ENCODE measurements around the gene PCCA.
"Not testable (repeated sequence)": the region's sequence is repeated elsewhere in the genome, so short reads cannot be mapped to it uniquely, and the experiment has no call there.

The PCCA gene

GRCh38 chr13:100197591-100198365 is 108.9 kb downstream of the PCCA start:
- no peak for DNase-seq

GRCh38 chr13:100203696-100204367 is 114.9 kb downstream of the PCCA start:
- no peak for DNase-seq

DNA sequence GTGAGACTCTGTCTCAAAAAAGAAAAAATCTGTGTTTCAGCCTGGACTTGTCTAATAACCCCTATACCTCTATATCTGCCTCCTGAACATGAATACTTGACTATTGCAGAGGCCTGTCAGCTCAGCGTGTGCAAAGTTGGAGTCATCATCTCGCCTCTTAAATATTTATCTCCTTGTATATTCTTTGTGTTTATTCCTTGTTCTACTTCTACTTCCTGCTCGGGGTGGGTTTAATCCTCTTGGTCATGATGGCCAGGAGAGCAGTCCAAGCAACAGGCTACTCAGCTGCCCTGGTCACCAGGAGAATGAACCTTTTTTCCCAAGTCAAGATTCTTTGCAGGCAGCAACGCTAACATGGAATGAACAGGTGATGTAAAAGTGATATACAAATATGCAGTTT is 119.1 kb downstream of the PCCA start:
- DNase-seq: no peak

DNA sequence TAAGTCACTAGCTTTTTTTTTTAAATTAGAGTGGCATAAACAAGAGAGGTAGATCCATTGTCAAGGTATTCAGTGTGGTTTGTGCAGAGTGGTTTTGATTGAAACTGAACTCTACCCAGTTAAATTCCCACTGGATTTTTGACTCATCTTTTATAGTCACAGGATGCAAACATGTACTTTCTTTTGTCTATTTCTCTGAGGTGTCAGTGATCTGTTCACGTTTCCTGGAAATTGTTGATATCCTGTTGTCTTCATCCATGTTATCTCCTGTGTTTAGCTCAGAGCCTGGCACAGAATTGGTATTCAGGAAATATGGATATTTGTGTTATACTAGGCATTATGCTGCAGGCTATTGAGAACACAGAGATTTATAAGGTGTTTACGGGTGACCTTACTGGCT is 119.7 kb downstream of the PCCA start:
- DNase-seq: no peak

DNA sequence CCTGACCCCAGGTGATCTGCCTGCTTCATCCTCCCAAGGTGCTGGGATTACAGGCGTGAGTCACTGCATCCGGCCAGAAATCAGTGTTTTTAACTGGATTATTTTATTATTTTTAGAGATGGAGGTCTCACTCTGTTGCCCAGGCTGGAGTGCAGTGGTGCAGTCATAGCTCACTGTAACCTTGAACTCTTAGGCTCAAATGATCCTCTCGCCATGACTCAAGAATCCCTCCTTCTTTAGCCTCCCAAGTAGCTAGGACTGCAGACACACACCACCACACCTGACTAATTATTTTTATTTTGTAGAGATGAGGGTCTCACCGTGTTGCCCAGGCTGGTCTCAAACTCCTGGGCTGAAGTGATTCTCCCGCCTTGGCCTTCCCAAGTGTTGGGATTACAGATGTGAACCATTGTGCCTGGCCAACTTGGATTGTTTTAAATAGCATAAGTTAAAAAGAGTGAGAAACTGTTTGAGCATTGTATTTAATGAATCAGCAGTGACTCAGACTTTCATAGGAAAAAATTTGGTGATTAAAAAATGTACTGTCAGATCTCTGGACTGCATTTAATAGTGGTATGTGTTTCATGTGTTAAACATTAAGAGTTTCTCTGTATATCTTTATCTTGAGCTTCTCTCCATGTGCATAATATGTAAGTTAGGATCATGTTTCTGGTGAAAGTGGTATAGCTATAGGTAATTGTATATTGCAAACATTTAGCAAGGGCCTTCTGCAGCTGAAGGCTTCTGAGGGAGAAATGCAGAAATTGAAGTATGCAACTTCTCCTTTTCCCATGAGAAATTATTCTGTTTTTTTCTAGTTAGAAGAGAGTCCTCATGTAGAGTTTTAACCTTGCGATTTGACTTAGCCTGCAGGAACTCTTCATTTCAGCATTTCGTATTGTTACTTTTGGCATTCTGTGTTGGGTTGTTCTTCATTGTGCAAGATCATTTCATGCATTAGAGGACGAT is 121.2 kb downstream of the PCCA start:
- no peak for DNase-seq

DNA sequence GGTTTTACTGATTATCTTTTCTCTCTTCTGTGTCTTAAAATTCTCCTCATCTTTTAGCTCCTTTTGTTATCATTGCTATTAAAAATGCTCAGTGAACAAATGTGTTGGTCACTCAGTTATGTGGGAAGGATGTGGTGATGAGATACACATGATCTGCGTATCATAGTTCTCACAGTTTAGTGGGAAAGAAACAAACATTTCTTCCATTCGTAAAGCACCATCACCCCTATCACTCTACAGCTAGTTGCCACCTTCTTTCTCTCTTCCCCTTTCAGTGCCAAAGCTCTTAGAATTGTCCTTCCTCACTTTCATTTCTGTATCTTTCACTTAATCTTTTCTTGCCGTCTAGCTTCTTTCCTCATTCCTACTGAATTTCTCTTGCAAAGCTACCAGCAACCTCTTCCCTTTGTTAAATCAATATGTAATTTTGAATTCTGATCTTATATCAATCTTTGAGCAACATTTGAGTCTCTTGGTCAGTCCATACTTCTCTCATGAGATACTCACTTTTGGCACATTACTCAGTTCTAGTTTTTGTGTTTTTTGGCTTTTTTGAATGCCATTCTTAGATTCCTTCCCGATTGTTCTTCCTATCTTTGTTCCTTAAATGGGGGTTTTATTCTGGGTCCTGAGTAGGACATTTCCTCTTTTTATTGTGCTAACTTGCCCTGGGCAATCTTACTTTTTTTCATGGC is 122.3 kb downstream of the PCCA start:
- DNase-seq: no peak

DNA sequence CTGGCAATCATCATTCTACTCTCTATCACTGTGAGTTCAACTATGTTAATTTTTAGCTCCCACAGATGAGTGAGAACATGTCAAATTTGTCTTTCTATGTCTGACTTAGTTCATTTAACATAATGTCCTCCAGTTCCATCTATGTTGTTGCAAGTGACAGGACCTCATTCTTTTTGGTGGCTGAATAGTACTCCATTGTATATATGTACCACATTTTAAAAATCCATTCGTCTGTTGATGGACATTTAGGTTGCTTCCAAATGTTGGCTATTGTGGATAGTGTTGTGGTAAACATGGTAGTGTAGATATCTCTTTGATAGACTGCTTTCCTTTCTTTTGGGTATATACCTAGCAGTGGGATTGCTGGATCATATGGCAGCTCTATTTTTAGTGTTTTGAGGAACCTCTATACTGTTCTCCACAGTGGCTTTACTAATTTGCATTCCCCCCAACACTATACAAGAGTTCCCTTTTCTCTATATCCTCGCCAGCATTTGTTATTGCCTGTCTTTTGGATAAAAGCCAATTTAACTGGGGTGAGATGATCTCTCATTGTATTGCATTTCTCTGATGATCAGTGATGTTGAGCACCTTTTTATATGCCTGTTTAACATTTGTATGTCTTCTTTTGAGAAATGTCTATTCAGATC is 124.1 kb downstream of the PCCA start:
- no peak for DNase-seq

DNA sequence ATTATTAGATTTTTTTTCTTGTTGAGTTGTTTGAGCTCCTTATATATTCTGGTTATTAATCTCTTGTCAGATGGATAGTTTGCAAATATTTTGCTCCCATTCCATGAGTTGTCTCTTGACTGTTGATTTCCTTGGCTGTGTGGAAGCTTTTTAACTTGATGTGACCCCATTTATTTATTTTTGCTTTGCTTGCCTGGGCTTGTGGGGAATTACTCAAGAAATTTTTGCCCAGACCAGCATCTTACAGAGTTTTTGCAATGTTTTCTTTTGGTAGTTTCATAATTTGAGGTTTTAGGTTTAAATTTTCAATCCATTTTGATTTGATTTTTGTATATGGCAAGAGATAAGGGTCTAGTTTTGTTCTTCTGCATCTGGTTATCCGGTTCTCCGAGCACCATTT is 124.7 kb downstream of the PCCA start:
- no peak for DNase-seq

GRCh38 chr13:100214886-100215285 is 126.0 kb downstream of the PCCA start:
- DNase-seq: no peak

- DNase-seq: no peak
These were observed 132.3 kb downstream of the PCCA start for GRCh38 chr13:100221166-100221565.

DNA sequence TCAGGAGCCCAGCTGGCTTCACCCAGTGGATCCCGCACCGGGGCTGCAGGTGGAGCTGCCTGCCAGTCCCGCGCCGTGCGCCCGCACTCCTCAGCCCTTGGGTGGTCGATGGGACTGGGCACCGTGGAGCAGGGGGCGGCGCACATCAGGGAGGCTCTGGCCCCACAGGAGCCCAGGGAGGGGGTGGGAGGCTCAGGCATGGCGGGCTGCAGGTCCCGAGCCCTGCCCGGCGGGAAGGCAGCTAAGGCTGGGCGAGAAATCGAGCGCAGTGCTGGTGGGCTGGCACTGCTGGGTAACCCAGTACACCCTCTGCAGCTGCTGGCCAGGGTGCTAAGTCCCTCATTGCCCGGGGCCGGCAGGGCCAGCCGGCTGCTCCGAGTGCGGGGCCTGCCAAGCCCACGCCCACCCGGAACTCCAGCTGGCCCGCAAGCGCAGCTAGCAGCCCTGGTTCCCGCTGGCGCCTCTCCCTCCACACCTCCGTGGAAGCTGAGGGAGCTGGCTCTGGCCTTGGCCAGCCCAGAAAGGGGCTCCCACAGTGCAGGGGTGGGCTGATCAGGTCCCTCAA is 135.2 kb downstream of the PCCA start:
- DNase-seq: not testable (repeated sequence)

DNA sequence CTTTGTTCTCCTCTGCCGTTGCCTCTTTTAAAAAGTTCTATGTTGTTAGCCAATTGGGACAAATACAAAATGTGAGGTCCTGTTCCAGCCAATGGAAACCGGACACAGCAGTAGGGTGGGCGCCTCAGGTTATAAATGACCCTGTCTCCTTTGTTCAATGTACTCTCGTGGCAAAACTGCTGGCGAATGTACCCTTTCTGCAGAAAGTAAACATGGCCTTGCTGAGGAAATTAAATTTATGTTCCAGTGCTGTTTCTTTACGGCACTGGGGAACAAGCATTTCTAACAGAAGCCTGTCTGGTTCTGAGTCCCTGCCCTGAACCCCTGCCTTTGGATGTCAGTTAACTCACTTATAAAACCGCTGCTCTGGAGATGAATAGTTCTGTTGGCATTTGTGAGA is 140.7 kb downstream of the PCCA start:
- no peak for DNase-seq

GRCh38 chr13:100230769-100231149 is 141.9 kb downstream of the PCCA start:
- DNase-seq: no peak

DNA sequence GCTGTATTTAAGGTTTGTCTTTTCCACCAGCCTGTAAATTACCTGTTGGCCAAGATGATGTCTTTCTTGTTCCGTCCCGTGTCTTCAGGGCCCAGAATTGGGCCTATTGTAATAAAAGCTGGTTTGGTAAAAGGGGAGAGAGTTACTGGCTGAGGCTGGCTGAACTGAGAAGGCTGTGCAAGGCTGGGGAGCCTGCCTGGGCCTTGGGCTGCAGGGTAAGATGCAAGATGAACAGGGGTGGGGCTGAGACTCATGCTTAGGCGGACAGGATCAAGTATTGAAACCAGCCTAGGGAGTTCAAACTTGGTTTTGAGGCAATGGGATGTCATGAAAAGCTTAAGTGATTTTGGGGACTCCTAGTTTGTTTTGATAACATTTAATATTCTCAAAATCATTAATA is 142.3 kb downstream of the PCCA start:
- DNase-seq: no peak

DNA sequence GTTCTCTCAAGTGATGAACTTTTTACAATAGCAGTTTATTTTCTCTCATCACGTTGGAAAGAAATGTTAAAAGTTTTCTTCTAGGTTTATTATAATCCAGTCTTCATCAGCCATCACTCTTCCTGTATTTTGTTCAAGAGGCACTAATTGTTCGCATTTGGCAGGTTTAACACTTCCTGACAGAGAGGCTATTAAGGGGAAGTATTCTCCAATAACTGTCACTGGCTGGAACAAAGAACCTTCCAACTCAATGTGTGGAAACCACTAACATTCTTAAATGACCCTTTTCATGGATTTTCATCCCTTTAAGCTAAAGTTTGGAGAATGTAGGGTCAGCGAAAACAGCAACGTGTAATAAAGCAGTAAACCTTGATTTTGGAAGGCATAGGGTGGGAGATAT is 145.1 kb downstream of the PCCA start:
- peak; percentile 57 for DNase-seq

- DNase-seq: no peak
These were observed 145.7 kb downstream of the PCCA start for GRCh38 chr13:100234524-100235136.

DNA sequence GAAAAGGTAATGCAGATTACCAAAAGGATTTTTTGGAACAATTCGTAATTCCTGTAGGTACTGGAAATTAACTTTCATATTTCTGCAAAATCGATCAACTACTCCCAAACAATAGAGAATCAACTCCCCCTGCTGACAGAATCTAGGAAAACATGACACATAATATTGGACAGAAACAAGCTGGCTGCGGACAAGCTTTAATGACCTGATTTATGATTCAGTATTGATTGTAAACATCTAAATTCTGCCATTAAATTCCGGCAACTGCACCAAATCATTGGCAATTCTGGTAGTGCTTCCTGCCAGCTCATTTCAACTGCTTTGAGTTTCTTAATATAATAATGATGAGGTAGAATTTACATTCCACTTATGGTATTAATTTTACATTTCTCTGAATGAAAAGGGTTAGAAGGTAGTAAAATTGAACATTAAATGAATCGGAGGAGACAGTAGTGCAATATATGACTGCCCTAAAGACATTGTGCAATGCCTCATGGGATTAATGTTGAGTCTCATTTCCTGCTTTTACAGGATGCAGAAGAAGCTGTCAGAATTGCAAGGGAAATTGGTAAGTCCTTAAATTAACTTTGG is 146.5 kb downstream of the PCCA start:
- peak; percentile 85 for DNase-seq

GRCh38 chr13:100240109-100240779 is 151.4 kb downstream of the PCCA start:
- DNase-seq: no peak

GRCh38 chr13:100244431-100244830 is 155.5 kb downstream of the PCCA start:
- DNase-seq: no peak

GRCh38 chr13:100245104-100245503 is 156.2 kb downstream of the PCCA start:
- DNase-seq: no peak

DNA sequence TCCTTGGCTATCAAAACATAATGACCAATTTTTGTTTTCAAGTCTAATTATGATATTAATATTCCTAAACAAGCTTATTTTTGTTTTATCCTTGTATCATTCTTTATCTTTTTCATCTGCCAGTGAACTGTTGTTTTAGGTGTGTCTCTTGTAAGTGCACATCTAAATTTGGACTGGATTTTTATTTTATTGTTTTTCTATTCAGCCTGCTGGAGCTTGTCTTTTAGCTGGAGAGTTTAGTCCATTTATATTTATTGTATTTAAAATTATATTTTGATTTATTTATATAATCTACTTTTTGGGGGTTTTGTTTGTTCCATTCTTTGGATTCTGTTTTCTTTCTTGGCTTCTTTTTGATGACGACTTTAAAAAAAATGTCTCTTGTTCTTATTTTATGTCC is 159.0 kb downstream of the PCCA start:
- DNase-seq: no peak
